DND-41 (cell line): ENCODE data around the gene MTMR2.

Experiments
- ATAC-seq: fragments of 200-7000 bp; cut with Tn5 transposase; 3 replicates; pipeline ENCODE4 v1.9.1; 2021; ENCODE audit warnings: low read depth; ENCODE audit not compliant: insufficient read depth
- DNase-seq: peaks from one replicate; pipeline ENCODE4 v3.0.0-alpha.2; 2020
- H2AFZ ChIP-seq: 2 replicates; pipeline ENCODE4 v1.6.0; 2012; ENCODE audit warnings: low read depth, low read length
- H3K27ac ChIP-seq: 2 replicates; pipeline ENCODE4 v1.5.1; 2012; ENCODE audit warnings: low read length, inconsistent platforms
- H3K27me3 ChIP-seq: fragments of 200-600 bp; sonication (generic); 2 replicates; pipeline ENCODE4 v1.6.0; 2012; ENCODE audit warnings: low read length, mild to moderate bottlenecking, inconsistent platforms; ENCODE audit not compliant: insufficient read depth, poor library complexity
- H3K36me3 ChIP-seq: 2 replicates; pipeline ENCODE4 v1.5.1; 2012; ENCODE audit warnings: low read length, inconsistent platforms; ENCODE audit not compliant: insufficient read depth
- H3K4me1 ChIP-seq: 2 replicates; pipeline ENCODE4 v1.5.1; 2012; ENCODE audit warnings: mild to moderate bottlenecking, low read length; ENCODE audit not compliant: insufficient read depth
- H3K4me2 ChIP-seq: 2 replicates; pipeline ENCODE4 v1.6.0; 2012; ENCODE audit warnings: mild to moderate bottlenecking, moderate library complexity, low read length, inconsistent platforms; ENCODE audit not compliant: insufficient read depth
- H3K4me3 ChIP-seq, 2 experiments: fragments of 200-600 bp in 1 of 2; shearing (Covaris generic) in 1 of 2; 2 replicates each; pipeline ENCODE4 v1.5.1; 2012 to 2016; ENCODE audit warnings: inconsistent platforms in 2 of 2, low read length in 2 of 2, mild to moderate bottlenecking in 2 of 2, low read depth in 1 of 2, moderate library complexity in 1 of 2
- H3K79me2 ChIP-seq: 2 replicates; pipeline ENCODE4 v1.6.0; 2012; ENCODE audit warnings: low read length, inconsistent platforms; ENCODE audit not compliant: insufficient read depth
- H3K9ac ChIP-seq: 2 replicates; pipeline ENCODE4 v1.6.0; 2012; ENCODE audit warnings: low read depth, mild to moderate bottlenecking, inconsistent platforms, low read length, moderate library complexity
- H3K9me3 ChIP-seq: 2 replicates; pipeline ENCODE4 v1.5.1; 2012; ENCODE audit warnings: low read length, moderate library complexity, mild to moderate bottlenecking, inconsistent platforms; ENCODE audit not compliant: insufficient read depth, severe bottlenecking
- H4K20me1 ChIP-seq: 2 replicates; pipeline ENCODE4 v1.6.0; 2012; ENCODE audit warnings: low read length; ENCODE audit not compliant: insufficient read depth
- EZH2 ChIP-seq: IDR thresholded peaks from 3 replicates; pipeline ENCODE4 v1.6.1; 2012; ENCODE audit warnings: borderline replicate concordance, low read depth, mild to moderate bottlenecking, moderate library complexity, low read length, inconsistent platforms; ENCODE audit not compliant: severe bottlenecking
- TF ChIP-seq, protein P1 (sequence below): IDR thresholded peaks from 2 replicates; pipeline ENCODE4 v1.5.1; 2012; ENCODE audit warnings: borderline replicate concordance, low read length, moderate library complexity, mild to moderate bottlenecking; ENCODE audit not compliant: poor library complexity, severe bottlenecking; ENCODE audit errors: extremely low read depth

MTMR2 gene

DNA sequence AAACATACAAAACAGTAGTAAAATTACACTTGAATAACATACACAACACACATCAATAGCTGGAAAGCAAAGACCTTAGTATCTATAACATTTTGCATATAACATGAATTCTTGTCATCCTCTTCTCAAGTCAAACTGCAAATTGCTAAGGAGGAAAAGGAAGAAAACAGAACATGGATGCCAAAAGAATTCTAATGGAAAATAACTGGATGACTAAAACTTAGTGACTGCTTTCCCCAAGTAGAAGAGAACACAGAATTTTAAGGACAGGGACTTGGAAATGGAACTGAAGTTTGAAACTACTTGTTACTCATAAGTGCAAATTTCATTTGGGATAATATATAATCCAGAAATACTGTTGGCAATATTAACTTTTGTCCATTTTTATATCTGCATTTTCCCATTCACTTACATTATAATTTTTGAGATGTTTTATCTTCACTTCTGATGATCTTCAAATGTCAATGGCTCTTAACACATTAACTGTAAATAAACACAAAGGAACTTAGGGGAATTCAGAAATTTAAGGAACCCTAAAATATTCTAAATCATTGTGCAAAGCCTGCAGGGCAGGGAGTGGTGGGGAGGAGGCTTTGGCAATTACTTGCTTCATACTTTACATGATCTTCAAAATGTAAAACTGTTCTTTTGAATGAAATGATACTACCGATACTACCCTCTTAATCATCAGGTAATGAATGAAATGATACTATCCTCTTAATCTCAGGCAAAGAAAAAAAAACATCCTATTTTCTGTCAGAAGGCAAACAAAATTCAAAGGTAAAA lies 9.9 kb downstream of the MTMR2 start:
- H3K4me2 ChIP-seq: no peak overlapping the region

DNA sequence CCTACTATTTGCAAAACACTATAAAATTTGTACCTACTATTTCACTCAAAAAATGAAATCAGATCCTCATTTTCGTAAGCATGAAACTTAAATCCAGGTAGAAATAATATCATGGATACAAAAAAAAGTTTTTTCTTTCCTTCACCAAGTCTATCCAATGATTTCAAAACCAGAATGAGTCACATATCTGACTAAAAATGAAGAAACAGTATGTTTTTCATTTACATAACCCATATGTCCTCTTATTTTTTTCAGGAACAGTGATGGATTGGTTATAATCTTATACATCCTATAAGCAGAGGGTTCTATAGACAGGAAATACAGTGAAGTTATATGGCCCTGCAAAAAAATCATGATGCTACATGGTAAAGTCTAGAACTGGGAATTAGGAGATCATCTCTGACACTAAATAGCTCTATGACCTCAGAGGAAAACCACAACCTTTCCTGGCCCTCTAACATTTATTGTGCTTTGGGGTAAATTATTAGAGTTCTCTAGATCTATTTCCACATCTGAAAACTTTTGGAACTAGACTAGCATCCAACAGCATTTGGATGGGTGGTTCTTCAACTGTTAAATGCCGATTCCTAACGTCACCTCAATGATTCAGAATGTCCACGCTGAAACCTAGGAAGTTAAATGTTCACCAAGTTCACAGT lies 10.9 kb downstream of the MTMR2 start:
- H4K20me1 ChIP-seq: peaks cover 14% of the 10 kb centered on the region; the same call in 1 of the 2 replicates
- no peak overlapping the region for H2AFZ ChIP-seq
- no peak for DNase-seq
- H3K79me2 ChIP-seq: peaks cover 74% of the 10 kb centered on the region
- no peaks in the 10 kb centered on the region for H3K36me3 ChIP-seq
- no peaks in the 10 kb centered on the region for H3K9me3 ChIP-seq
- TF ChIP-seq, protein P1, sequence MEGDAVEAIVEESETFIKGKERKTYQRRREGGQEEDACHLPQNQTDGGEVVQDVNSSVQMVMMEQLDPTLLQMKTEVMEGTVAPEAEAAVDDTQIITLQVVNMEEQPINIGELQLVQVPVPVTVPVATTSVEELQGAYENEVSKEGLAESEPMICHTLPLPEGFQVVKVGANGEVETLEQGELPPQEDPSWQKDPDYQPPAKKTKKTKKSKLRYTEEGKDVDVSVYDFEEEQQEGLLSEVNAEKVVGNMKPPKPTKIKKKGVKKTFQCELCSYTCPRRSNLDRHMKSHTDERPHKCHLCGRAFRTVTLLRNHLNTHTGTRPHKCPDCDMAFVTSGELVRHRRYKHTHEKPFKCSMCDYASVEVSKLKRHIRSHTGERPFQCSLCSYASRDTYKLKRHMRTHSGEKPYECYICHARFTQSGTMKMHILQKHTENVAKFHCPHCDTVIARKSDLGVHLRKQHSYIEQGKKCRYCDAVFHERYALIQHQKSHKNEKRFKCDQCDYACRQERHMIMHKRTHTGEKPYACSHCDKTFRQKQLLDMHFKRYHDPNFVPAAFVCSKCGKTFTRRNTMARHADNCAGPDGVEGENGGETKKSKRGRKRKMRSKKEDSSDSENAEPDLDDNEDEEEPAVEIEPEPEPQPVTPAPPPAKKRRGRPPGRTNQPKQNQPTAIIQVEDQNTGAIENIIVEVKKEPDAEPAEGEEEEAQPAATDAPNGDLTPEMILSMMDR: no peak
- TF ChIP-seq EZH2: no peak
- peaks cover 3% of the 10 kb centered on the region; the same call in 1 of the 2 replicates for H3K4me1 ChIP-seq
- no peak overlapping the region for H3K27ac ChIP-seq
- no peak overlapping the region for H3K4me3 ChIP-seq
- no peak overlapping the region for H3K4me2 ChIP-seq
- ATAC-seq: peak; percentile 37; the same call in 2 of the 3 replicates
- no peaks in the 10 kb centered on the region for H3K27me3 ChIP-seq
- no peak overlapping the region for H3K9ac ChIP-seq

More for the DNA sequence above, 9.9 kb downstream of the MTMR2 start:
- Histone ChIP-seq H4K20me1 (peaks cover 19% of the 10 kb centered on the region; the same call in 1 of the 2 replicates), H3K4me3 (no peak overlapping the region), H3K79me2 (peaks cover 74% of the 10 kb centered on the region), H3K4me1 (peaks cover 3% of the 10 kb centered on the region; the same call in 1 of the 2 replicates), H3K9ac (no peak overlapping the region), H3K9me3 (no peaks in the 10 kb centered on the region), H3K27me3 (no peaks in the 10 kb centered on the region), H3K27ac (no peak overlapping the region), H2AFZ (no peak overlapping the region), H3K36me3 (no peaks in the 10 kb centered on the region)
- ATAC-seq (no peak), DNase-seq (no peak)
- TF ChIP-seq EZH2: no peak
- TF ChIP-seq, protein P1: no peak

DNA sequence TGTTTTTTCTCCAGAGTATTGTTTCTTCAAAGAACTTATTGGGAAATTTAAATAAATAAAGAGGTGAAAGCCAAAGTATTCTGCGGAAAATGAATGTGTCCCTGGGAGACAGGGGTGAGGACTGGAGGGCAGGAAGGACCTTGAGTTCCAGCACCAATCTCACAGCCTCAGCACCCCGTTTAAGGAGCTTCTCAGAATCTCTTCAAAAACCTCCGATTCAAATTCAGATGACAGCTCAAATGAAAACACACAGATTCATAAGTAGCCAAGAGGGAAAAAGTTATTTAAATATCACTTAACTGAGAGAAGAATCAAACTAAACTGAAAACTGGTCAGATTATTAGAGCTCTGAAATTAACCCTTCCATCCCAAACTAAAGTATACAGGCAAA lies 12.5 kb downstream of the MTMR2 start:
- H3K4me2 ChIP-seq: no peak overlapping the region
- H3K9me3 ChIP-seq: no peaks in the 10 kb centered on the region
- H4K20me1 ChIP-seq: peaks cover 14% of the 10 kb centered on the region; the same call in 1 of the 2 replicates
- no peak overlapping the region for H2AFZ ChIP-seq
- ATAC-seq (no peak), DNase-seq (no peak)
- no peaks in the 10 kb centered on the region for H3K36me3 ChIP-seq
- H3K4me1 ChIP-seq: peaks cover 3% of the 10 kb centered on the region; the same call in 1 of the 2 replicates
- H3K79me2 ChIP-seq: peaks cover 76% of the 10 kb centered on the region
- TF ChIP-seq, protein P1: no peak
- TF ChIP-seq EZH2: no peak
- H3K9ac ChIP-seq: no peak overlapping the region
- no peaks in the 10 kb centered on the region for H3K27me3 ChIP-seq
- H3K4me3 ChIP-seq: no peak overlapping the region
- H3K27ac ChIP-seq: no peak overlapping the region
